Body of pancreas (tissue), 4 donors: ENCODE measurements around the gene C9orf152. TPM values are rescaled to one million over a fixed set of nuclear protein-coding genes. Genes with fewer than 3 reads are reported as not detected.

ENCODE experiments used
- ATAC-seq: fragments of 150-250 bp; one replicate; pipeline ENCODE4 v1.9.1; 2016
- DNase-seq, 4 donors: peaks; one replicate each; pipeline ENCODE4 v3.0.0-alpha.2; 2019
- H3K27ac ChIP-seq, 4 donors: fragments of 200-600 bp; sonication (generic); 1 replicate in 3 of 4; 2 replicates in 1 of 4; pipeline versions ENCODE4 v1.5.1 to v1.6.1; 2016 to 2019; ENCODE audit warnings: mild to moderate bottlenecking in 1 of 4, mixed read lengths in 1 of 4, moderate library complexity in 1 of 4
- H3K27me3 ChIP-seq, 2 donors: fragments of 200-600 bp; sonication (generic); one replicate each; pipeline ENCODE4 v1.6.0; 2016; ENCODE audit warnings: mild to moderate bottlenecking in 1 of 2
- H3K36me3 ChIP-seq, 2 donors: fragments of 200-600 bp; sonication (generic); replicated peaks in 1 of 2; 2 replicates each; pipeline ENCODE4 v1.5.1; 2016; ENCODE audit warnings: low read depth in 2 of 2; ENCODE audit not compliant: insufficient read depth in 1 of 2
- H3K4me1 ChIP-seq: fragments of 200-600 bp; sonication (generic); one replicate; pipeline ENCODE4 v1.6.0; 2016
- H3K4me3 ChIP-seq, 2 donors: fragments of 200-600 bp; sonication (generic); 1 replicate in 1 of 2; 2 replicates in 1 of 2; pipeline ENCODE4 v1.5.1; 2016 to 2019
- H3K9me3 ChIP-seq, 3 donors: fragments of 200-600 bp; sonication (generic); 1 replicate in 2 of 3; 2 replicates in 1 of 3; pipeline ENCODE4 v1.5.1; 2016
- POLR2A ChIP-seq, 3 donors: fragments of 450-650 bp; IDR thresholded peaks; one replicate each; pipeline ENCODE4 v1.6.1; 2016; ENCODE audit warnings: antibody characterized with exemption in 3 of 3, mild to moderate bottlenecking in 2 of 3
- WGBS, 2 donors: methylation state at CpG; one replicate each; pipeline ENCODE4 v1.1.5; 2017; 5-methylcytosine and 5-hydroxymethylcytosine counted together
- intact Hi-C: fragments of 100-400 bp; cut with DNase I; formaldehyde crosslinking; loops from one replicate; pipeline ENCODE4 v1.15.1; 2023
- total RNA-seq, 2 donors: library from RNA; depleted of rRNA; stranded (reverse); fragments of >200 nt; gene quantifications; one replicate each; pipeline ENCODE4 v1.1.0, GENCODE V29; 2016
- TF ChIP-seq, protein P1 (sequence below), 7 experiments: fragments of 450-650 bp in 4 of 7; fragments of 200-600 bp in 3 of 7; sonication (generic) in 3 of 7; IDR thresholded peaks; one replicate each; pipeline ENCODE4 v1.5.1; 2016 to 2019; ENCODE audit warnings: antibody characterized with exemption in 7 of 7

Gene C9orf152
- total RNA-seq, 2 donors from 2014 or later, result 0.33 to 3.4 TPM

DNA sequence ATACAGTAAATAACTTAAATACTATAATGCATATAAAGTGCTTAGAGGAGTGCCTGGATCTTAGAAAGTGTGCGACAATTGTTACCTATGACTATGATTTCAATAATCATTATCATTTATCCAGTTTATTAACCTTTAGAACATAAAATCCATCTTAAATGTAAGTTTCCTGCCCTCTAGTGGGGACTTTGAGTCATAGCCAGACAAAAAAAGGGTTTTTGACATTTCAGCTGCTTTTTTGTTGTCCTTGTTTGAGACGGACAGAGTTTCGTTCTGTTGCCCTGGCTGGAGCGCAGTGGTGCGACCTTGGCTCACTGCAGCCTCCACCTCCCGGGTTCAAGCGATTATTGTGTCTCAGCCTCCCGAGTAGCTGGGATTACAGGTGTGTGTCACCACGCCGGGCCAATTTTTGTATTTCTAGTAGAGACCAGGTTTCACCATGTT is 9.7 kb upstream of the C9orf152 start:
- TF ChIP-seq POLR2A (IDR thresholded peaks at IDR 0.05), result no peak
- TF ChIP-seq, protein P1, sequence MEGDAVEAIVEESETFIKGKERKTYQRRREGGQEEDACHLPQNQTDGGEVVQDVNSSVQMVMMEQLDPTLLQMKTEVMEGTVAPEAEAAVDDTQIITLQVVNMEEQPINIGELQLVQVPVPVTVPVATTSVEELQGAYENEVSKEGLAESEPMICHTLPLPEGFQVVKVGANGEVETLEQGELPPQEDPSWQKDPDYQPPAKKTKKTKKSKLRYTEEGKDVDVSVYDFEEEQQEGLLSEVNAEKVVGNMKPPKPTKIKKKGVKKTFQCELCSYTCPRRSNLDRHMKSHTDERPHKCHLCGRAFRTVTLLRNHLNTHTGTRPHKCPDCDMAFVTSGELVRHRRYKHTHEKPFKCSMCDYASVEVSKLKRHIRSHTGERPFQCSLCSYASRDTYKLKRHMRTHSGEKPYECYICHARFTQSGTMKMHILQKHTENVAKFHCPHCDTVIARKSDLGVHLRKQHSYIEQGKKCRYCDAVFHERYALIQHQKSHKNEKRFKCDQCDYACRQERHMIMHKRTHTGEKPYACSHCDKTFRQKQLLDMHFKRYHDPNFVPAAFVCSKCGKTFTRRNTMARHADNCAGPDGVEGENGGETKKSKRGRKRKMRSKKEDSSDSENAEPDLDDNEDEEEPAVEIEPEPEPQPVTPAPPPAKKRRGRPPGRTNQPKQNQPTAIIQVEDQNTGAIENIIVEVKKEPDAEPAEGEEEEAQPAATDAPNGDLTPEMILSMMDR (IDR thresholded peaks at IDR 0.05), result peak; percentile 51 to 83 (median 81)
- Histone ChIP-seq H3K27me3 (no peaks in the 10 kb centered on the region), H3K36me3 (no peaks in the 10 kb centered on the region), H3K4me1 (peaks cover 42% of the 10 kb centered on the region), H3K9me3 (no peaks in the 10 kb centered on the region), H3K4me3 (no peak overlapping the region), H3K27ac (no peak overlapping the region)
- ATAC-seq (no peak), DNase-seq (peak in 1 of 4 donors; percentile 33)
- intact Hi-C loops, result no loop called here
- 19 to 22% methylated on average over 10 of the region's 10 CpGs for WGBS, 2 donors

DNA sequence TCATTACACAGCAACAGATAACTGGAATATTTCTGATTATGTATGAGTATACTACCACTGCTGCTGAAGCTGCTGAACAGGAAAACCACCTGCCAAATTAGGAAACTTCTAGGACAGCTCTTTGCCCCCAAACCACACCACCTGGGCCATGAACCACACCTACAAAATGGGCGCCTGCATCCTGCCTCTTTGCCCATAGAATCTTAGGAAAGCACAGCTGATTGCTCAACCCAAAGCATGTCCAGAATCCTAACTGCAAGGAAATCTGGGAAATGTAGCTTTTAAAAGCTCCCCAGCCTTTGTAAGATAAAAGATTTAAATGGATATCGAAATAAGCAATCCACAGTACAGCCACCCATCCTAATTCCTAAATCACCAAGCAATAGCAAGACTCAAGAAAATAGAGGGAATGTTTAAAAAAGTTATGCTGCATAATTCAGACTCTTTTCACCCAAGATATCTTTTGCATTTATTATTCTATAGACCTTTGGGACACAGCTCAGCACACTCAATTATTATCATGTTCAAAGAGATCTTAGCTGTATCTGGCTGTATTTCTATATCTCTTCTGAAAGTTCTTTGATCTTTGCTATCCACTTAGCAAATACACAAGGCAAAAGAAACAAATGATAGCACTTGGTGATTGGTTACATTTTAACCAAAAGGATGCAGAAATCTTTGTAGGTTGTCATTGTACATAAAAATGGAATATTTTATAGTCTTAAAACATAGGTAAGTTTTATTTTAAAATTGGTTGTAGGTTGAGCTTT is 6.8 kb upstream of the C9orf152 start:
- Histone ChIP-seq H3K36me3 (no peaks in the 10 kb centered on the region), H3K27ac (peak overlapping the region in 2 of 4 donors; percentile 31 to 63), H3K9me3 (no peaks in the 10 kb centered on the region), H3K4me3 (no peak overlapping the region), H3K4me1 (peaks cover 48% of the 10 kb centered on the region), H3K27me3 (no peaks in the 10 kb centered on the region)
- intact Hi-C loops, result no loop called here
- no peak for DNase-seq
- WGBS, 2 donors, result 51 to 63% methylated on average over 2 of the region's 2 CpGs
- no peak for ATAC-seq
- TF ChIP-seq, protein P1 (IDR thresholded peaks at IDR 0.05), result no peak
- TF ChIP-seq POLR2A (IDR thresholded peaks at IDR 0.05), result no peak

DNA sequence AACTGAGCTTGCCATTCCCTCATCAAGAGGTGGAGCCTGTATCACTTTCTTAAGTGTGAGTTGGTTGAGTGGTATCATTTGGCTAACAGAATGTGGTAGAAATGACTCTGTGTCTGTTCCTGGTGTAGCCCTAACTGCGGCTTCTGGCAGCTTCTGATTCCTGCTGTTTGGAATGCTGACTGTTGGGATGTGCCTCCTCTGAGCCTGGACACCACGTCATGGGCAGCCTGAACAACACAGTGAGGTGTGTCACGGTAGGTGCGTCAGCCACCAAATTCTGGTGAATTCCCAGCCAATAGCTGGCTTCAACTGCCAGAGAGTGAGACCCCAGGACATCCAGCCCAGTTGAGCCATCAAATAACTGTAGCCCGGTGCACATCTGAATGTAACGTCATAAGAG is 6.1 kb upstream of the C9orf152 start:
- Histone ChIP-seq H3K36me3 (no peaks in the 10 kb centered on the region), H3K4me1 (peaks cover 48% of the 10 kb centered on the region), H3K4me3 (no peak overlapping the region), H3K9me3 (no peaks in the 10 kb centered on the region), H3K27ac (peak overlapping the region; percentile 31 to 64 (median 52)), H3K27me3 (no peaks in the 10 kb centered on the region)
- DNase-seq (peak in 1 of 4 donors; percentile 26), ATAC-seq (no peak)
- WGBS, 2 donors, result 82% methylated on average over 4 to 6 of the region's 6 CpGs
- TF ChIP-seq, protein P1 (IDR thresholded peaks at IDR 0.05), result no peak
- no peak for TF ChIP-seq POLR2A (IDR thresholded peaks at IDR 0.05)
- intact Hi-C loops, result no loop called here

DNA sequence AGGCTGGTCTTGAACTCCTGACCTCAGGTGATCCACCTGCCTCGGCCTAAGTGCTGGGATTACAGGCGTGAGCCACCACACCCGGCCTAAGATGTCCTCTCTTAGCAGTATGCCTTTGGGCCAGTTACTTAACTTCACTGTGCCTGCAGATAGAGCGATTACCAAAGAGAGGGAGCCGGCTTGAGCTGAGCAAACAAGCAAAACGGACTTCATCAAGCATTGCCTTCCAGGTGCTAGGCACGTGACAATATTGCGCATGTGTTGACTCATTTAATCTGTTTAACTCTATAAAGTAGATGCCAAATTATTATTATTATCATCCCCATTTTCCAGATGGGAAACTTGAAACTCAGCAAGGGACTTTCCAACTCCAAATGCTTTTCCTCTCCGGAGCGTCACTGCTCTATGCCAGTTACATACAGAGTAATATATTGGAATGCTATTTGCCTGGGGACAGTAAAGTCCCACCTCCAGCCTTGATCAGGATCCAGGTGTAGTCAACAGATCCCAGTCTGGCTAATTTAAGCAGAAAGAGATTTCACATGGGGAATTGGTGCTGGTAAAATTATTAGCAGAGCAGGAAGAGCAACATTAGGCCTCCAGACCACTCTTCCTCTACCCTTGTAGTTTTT is 5.6 kb upstream of the C9orf152 start:
- peaks cover 51% of the 10 kb centered on the region for H3K4me1 ChIP-seq
- TF ChIP-seq, protein P1 (IDR thresholded peaks at IDR 0.05), result no peak
- no peak for TF ChIP-seq POLR2A (IDR thresholded peaks at IDR 0.05)
- 40 to 61% methylated on average over 10 of the region's 10 CpGs for WGBS, 2 donors

More for the DNA sequence above, 5.6 kb upstream of the C9orf152 start:
- Histone ChIP-seq H3K4me3 (no peak overlapping the region), H3K27ac (peak overlapping the region; percentile 31 to 64 (median 52)), H3K27me3 (no peaks in the 10 kb centered on the region), H3K36me3 (no peaks in the 10 kb centered on the region), H3K9me3 (no peaks in the 10 kb centered on the region)
- peak; percentile 84 for ATAC-seq
- intact Hi-C loops, result no loop called here
- DNase-seq, result peak; percentile 60 to 79 (median 75)
